HEK293 (cell line): ENCODE data around the gene SYS1.

Experiments used
- CTCF ChIA-PET: fragments of 350-600 bp; formaldehyde crosslinking; extraction: SDS; loops from one replicate; lab custom pipeline; 2021; ENCODE audit warnings: antibody characterized with exemption; lab: Yijun Ruan, JAX
- POLR2A ChIA-PET: fragments of 300-600 bp; formaldehyde crosslinking; extraction: SDS; loops from one replicate; lab custom pipeline; 2020; ENCODE audit warnings: antibody characterized with exemption, inconsistent platforms; lab: Yijun Ruan, JAX
- H3K27ac ChIP-seq: fragments of 200-500 bp; sonication (Bioruptor generic); 2 replicates; pipeline ENCODE4 v1.5.1; 2014; ENCODE audit warnings: low read depth, low read length, control low read depth, inconsistent platforms; ENCODE audit errors: extremely low read depth
- H3K36me3 ChIP-seq, 2 experiments: fragments of 200-500 bp in 1 of 2; sonication (Bioruptor generic) in 1 of 2; 1 replicate in 1 of 2; 2 replicates in 1 of 2; pipeline ENCODE4 v1.5.1; 2014 to 2017; ENCODE audit warnings: inconsistent platforms in 2 of 2, low read length in 2 of 2; ENCODE audit not compliant: control insufficient read depth in 2 of 2, insufficient read depth in 1 of 2
- H3K4me1 ChIP-seq: fragments of 200-500 bp; sonication (Bioruptor generic); 2 replicates; pipeline ENCODE4 v1.5.1; 2014; ENCODE audit warnings: mild to moderate bottlenecking, low read length, inconsistent platforms; ENCODE audit not compliant: control insufficient read depth, insufficient read depth
- H3K4me3 ChIP-seq: 2 replicates; pipeline ENCODE4 v1.5.1; 2011; ENCODE audit warnings: low read depth, mild to moderate bottlenecking, control low read depth, low read length, moderate library complexity
- H3K9me3 ChIP-seq: fragments of 200-500 bp; sonication (Bioruptor generic); 2 replicates; pipeline ENCODE4 v1.5.1; 2014; ENCODE audit warnings: low read depth, low read length, inconsistent platforms; ENCODE audit not compliant: control insufficient read depth, insufficient read depth
- GLIS1 ChIP-seq: fragments of 450-650 bp; formaldehyde crosslinking; IDR thresholded peaks from 2 replicates; pipeline ENCODE4 v1.5.1; 2016; ENCODE audit warnings: missing biosample characterization, missing genetic modification characterization
- HOXA7 ChIP-seq: sonication (generic); formaldehyde crosslinking; IDR thresholded peaks from 2 replicates; pipeline ENCODE4 v1.8.1; 2022; ENCODE audit warnings: missing genetic modification reagents, borderline replicate concordance
- KLF16 ChIP-seq: fragments of 450-650 bp; formaldehyde crosslinking; IDR thresholded peaks from 2 replicates; pipeline ENCODE4 v1.5.1; 2017; ENCODE audit warnings: missing biosample characterization, missing genetic modification characterization
- SCRT1 ChIP-seq: fragments of 450-650 bp; formaldehyde crosslinking; IDR thresholded peaks from 2 replicates; pipeline ENCODE4 v1.5.1; 2016; ENCODE audit warnings: missing biosample characterization, missing genetic modification characterization, borderline replicate concordance
- ZNF174 ChIP-seq: fragments of 450-650 bp; formaldehyde crosslinking; IDR thresholded peaks from 2 replicates; pipeline ENCODE4 v1.5.0; 2017; ENCODE audit warnings: missing biosample characterization, mild to moderate bottlenecking, missing genetic modification characterization
- ZNF354C ChIP-seq: fragments of 450-650 bp; formaldehyde crosslinking; IDR thresholded peaks from 2 replicates; pipeline ENCODE4 v1.5.1; 2016; ENCODE audit warnings: missing biosample characterization, missing genetic modification characterization, low read depth, borderline replicate concordance
- ZNF561 ChIP-seq: fragments of 450-650 bp; IDR thresholded peaks from 2 replicates; pipeline ENCODE4 v1.5.1; 2018; ENCODE audit warnings: missing biosample characterization, missing genetic modification characterization, borderline replicate concordance
- ZNF624 ChIP-seq: fragments of 450-650 bp; formaldehyde crosslinking; IDR thresholded peaks from 2 replicates; pipeline ENCODE4 v1.5.1; 2017; ENCODE audit warnings: missing biosample characterization, missing genetic modification characterization
- ZNF747 ChIP-seq: fragments of 450-650 bp; formaldehyde crosslinking; IDR thresholded peaks from 2 replicates; pipeline ENCODE4 v1.5.1; 2016; ENCODE audit warnings: missing biosample characterization, missing genetic modification characterization
- ZSCAN23 ChIP-seq: fragments of 450-650 bp; formaldehyde crosslinking; IDR thresholded peaks from 2 replicates; pipeline ENCODE4 v1.5.1; 2016; ENCODE audit warnings: missing biosample characterization, missing genetic modification characterization
- ZXDB ChIP-seq: fragments of 450-650 bp; formaldehyde crosslinking; IDR thresholded peaks from 2 replicates; pipeline ENCODE4 v1.5.1; 2016; ENCODE audit warnings: missing biosample characterization, missing genetic modification characterization
- TF ChIP-seq, protein P1 (sequence below): fragments of 450-650 bp; formaldehyde crosslinking; IDR thresholded peaks from 2 replicates; pipeline ENCODE4 v1.5.1; 2016; ENCODE audit warnings: missing biosample characterization, missing genetic modification characterization
- TF ChIP-seq, protein P2 (sequence below): fragments of 450-650 bp; formaldehyde crosslinking; IDR thresholded peaks from 2 replicates; pipeline ENCODE4 v1.5.1; 2017; ENCODE audit warnings: missing biosample characterization, missing genetic modification characterization
- TF ChIP-seq, protein P3 (sequence below): fragments of 450-650 bp; formaldehyde crosslinking; IDR thresholded peaks from 2 replicates; pipeline ENCODE4 v1.5.1; 2016; ENCODE audit warnings: missing biosample characterization, missing genetic modification characterization
- TF ChIP-seq, protein P4 (sequence below): fragments of 450-650 bp; formaldehyde crosslinking; IDR thresholded peaks from 2 replicates; pipeline ENCODE4 v1.5.1; 2016; ENCODE audit warnings: missing biosample characterization, missing genetic modification characterization
- TF ChIP-seq, protein P5 (sequence below): fragments of 450-650 bp; formaldehyde crosslinking; IDR thresholded peaks from 2 replicates; pipeline ENCODE4 v1.5.1; 2016; ENCODE audit warnings: missing biosample characterization, missing genetic modification characterization

The SYS1 gene

DNA sequence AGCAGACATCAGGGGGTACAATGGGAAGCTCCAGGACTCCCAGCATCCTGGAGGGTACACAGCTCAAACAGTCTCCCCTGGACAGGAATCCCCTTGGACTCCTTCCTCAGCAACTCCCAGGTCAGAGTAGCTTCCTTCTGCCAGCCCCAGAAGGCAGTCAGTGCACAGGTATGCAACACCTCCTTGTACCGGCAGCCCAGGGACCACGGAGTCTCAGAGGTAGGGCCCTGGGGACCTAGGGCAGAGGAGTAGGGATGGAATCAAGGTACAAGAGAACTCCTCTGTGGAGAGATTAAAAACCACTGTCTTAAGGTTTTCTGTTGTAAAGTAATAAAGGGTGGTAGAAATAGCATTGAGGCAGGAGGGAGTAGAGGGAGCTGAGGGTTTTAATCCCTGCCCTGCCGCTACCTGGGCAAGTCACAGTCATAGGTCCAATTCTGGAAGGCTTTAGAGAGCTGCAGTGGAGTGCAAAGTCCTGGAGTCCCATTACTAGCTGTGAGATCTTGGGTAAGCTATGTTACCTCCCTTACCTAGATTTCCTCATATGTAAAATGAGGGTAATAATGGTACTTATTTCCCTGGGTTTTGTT is 7.7 kb downstream of the SYS1 start (continued):
- TF ChIP-seq ZNF354C, result no peak

DNA sequence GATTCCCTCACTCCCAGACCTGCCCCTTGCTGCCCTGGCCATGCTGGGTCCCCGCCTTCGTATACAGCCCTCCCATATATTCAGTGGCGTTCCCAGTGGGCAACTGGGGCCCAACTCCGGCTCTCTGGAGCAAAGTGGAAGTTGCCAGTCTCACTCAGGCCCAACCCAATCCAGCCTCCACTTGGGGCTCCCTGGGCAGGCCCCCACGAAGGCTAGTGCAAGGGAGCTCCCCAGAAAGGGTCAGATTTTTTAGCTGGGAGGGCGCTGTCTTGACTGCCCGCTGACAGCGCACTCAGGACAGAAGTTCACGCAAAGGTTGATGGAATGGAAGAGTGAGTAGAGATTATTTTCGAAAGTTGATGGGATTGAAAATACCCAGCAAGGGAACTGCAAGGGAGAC is 9.3 kb downstream of the SYS1 start:
- H3K4me3 ChIP-seq, result no peak overlapping the region
- H3K4me1 ChIP-seq, result no peaks in the 10 kb centered on the region
- peaks cover 0 to 21% of the 10 kb centered on the region in 2 experiments; a peak in 1 of 3 replicates for H3K36me3 ChIP-seq
- H3K9me3 ChIP-seq, result no peaks in the 10 kb centered on the region
- ChIA-PET POLR2A (interaction anchor here (1.6 to 1.7 kb wide), 2 partner anchors 9 to 35 kb away, joined by 5 to 6 read pairs; partner anchors contain the start of gene SYS1), CTCF (interaction anchor here (0.6 to 5.4 kb wide), 5 partner anchors 38 to 399 kb away, joined by 3 to 95 read pairs (median 10); no protein-coding TSS in a partner anchor)
- TF ChIP-seq, protein P1, sequence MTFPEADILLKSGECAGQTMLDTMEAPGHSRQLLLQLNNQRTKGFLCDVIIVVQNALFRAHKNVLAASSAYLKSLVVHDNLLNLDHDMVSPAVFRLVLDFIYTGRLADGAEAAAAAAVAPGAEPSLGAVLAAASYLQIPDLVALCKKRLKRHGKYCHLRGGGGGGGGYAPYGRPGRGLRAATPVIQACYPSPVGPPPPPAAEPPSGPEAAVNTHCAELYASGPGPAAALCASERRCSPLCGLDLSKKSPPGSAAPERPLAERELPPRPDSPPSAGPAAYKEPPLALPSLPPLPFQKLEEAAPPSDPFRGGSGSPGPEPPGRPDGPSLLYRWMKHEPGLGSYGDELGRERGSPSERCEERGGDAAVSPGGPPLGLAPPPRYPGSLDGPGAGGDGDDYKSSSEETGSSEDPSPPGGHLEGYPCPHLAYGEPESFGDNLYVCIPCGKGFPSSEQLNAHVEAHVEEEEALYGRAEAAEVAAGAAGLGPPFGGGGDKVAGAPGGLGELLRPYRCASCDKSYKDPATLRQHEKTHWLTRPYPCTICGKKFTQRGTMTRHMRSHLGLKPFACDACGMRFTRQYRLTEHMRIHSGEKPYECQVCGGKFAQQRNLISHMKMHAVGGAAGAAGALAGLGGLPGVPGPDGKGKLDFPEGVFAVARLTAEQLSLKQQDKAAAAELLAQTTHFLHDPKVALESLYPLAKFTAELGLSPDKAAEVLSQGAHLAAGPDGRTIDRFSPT (tag by site-specific recombination), result no peak
- no peak for TF ChIP-seq ZNF561
- no peak for TF ChIP-seq HOXA7
- no peak for TF ChIP-seq KLF16 (tag by site-specific recombination)
- TF ChIP-seq, protein P2, sequence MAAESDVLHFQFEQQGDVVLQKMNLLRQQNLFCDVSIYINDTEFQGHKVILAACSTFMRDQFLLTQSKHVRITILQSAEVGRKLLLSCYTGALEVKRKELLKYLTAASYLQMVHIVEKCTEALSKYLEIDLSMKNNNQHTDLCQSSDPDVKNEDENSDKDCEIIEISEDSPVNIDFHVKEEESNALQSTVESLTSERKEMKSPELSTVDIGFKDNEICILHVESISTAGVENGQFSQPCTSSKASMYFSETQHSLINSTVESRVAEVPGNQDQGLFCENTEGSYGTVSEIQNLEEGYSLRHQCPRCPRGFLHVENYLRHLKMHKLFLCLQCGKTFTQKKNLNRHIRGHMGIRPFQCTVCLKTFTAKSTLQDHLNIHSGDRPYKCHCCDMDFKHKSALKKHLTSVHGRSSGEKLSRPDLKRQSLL, result no peak
- no peak for TF ChIP-seq ZNF624 (tag by site-specific recombination)
- no peak for TF ChIP-seq SCRT1
- no peak for TF ChIP-seq ZSCAN23 (tag by site-specific recombination)
- TF ChIP-seq, protein P3, sequence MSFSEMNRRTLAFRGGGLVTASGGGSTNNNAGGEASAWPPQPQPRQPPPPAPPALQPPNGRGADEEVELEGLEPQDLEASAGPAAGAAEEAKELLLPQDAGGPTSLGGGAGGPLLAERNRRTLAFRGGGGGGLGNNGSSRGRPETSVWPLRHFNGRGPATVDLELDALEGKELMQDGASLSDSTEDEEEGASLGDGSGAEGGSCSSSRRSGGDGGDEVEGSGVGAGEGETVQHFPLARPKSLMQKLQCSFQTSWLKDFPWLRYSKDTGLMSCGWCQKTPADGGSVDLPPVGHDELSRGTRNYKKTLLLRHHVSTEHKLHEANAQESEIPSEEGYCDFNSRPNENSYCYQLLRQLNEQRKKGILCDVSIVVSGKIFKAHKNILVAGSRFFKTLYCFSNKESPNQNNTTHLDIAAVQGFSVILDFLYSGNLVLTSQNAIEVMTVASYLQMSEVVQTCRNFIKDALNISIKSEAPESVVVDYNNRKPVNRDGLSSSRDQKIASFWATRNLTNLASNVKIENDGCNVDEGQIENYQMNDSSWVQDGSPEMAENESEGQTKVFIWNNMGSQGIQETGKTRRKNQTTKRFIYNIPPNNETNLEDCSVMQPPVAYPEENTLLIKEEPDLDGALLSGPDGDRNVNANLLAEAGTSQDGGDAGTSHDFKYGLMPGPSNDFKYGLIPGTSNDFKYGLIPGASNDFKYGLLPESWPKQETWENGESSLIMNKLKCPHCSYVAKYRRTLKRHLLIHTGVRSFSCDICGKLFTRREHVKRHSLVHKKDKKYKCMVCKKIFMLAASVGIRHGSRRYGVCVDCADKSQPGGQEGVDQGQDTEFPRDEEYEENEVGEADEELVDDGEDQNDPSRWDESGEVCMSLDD (tag by site-specific recombination), result no peak
- TF ChIP-seq, protein P4, sequence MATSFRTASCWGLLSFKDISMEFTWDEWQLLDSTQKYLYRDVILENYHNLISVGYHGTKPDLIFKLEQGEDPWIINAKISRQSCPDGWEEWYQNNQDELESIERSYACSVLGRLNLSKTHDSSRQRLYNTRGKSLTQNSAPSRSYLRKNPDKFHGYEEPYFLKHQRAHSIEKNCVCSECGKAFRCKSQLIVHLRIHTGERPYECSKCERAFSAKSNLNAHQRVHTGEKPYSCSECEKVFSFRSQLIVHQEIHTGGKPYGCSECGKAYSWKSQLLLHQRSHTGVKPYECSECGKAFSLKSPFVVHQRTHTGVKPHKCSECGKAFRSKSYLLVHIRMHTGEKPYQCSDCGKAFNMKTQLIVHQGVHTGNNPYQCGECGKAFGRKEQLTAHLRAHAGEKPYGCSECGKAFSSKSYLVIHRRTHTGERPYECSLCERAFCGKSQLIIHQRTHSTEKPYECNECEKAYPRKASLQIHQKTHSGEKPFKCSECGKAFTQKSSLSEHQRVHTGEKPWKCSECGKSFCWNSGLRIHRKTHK (tag by site-specific recombination), result no peak
- TF ChIP-seq GLIS1 (tag by site-specific recombination), result no peak
- TF ChIP-seq ZNF747 (tag by site-specific recombination), result no peak
- TF ChIP-seq, protein P5, sequence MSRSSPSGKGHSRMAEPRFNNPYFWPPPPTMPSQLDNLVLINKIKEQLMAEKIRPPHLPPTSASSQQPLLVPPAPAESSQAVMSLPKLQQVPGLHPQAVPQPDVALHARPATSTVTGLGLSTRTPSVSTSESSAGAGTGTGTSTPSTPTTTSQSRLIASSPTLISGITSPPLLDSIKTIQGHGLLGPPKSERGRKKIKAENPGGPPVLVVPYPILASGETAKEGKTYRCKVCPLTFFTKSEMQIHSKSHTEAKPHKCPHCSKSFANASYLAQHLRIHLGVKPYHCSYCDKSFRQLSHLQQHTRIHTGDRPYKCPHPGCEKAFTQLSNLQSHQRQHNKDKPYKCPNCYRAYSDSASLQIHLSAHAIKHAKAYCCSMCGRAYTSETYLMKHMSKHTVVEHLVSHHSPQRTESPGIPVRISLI (tag by site-specific recombination), result no peak
- TF ChIP-seq ZNF174 (tag by site-specific recombination), result no peak
- no peak for TF ChIP-seq ZXDB
- H3K27ac ChIP-seq, result no peak overlapping the region
